HepG2 (cell line): Measurements from ENCODE around the gene SOBP. TPM values are rescaled to one million over a fixed set of nuclear protein-coding genes. Genes with fewer than 3 reads are reported as not detected.

ENCODE experiments used
- ATAC-seq: fragments of 200-7000 bp; cut with Tn5 transposase; 3 replicates; pipeline ENCODE4 v1.9.1; 2020; ENCODE audit warnings: mild to moderate bottlenecking, moderate library complexity
- BruUV-seq: library from RNA; stranded (reverse); fragments of 400-500 nt; replicated peaks from 2 replicates; lab custom pipeline; 2021; lab: Mats Ljungman, UMichigan
- CTCF ChIA-PET: fragments of 300-600 bp; formaldehyde crosslinking; extraction: SDS; loops from one replicate; lab custom pipeline; 2021; ENCODE audit warnings: low total read pairs, inconsistent platforms, low intra/inter-chr PET ratio; lab: Yijun Ruan, JAX
- POLR2A ChIA-PET: fragments of 350-600 bp; sonication (Branson Sonifier 250); formaldehyde crosslinking; loops from one replicate; lab custom pipeline; 2020; ENCODE audit warnings: antibody characterized with exemption, inconsistent platforms; lab: Yijun Ruan, JAX
- DNase-seq: peaks from one replicate; pipeline ENCODE4 v3.0.0-alpha.2; 2015; ENCODE audit warnings: low spot score
- FAIRE-seq: peaks from 3 replicates; lab custom pipeline; 2011; peaks lifted over from hg19 to GRCh38; lab: Jason Lieb, UNC
- H2AFZ ChIP-seq: one replicate; pipeline ENCODE4 v1.6.1; 2011; ENCODE audit warnings: low read length, inconsistent platforms
- H3K27ac ChIP-seq: fragments of 300-600 bp; 3 replicates; pipeline ENCODE4 v1.8.0; 2011; ENCODE audit warnings: mixed run types, mild to moderate bottlenecking, mixed read lengths, low read length, inconsistent platforms; ENCODE audit not compliant: insufficient read depth; ENCODE audit errors: extremely low read length
- H3K27me3 ChIP-seq, 2 experiments: fragments of 200-600 bp in 1 of 2; 2 replicates in 1 of 2; 3 replicates in 1 of 2; pipeline versions ENCODE4 v1.6.0 to v1.8.0; 2011; ENCODE audit warnings: low read length in 2 of 2, mild to moderate bottlenecking in 2 of 2, moderate library complexity in 2 of 2, inconsistent platforms in 1 of 2; ENCODE audit not compliant: insufficient read depth in 2 of 2, control insufficient read depth in 1 of 2
- H3K36me3 ChIP-seq, 2 experiments: fragments of 200-600 bp in 1 of 2; replicated peaks in 1 of 2; 2 replicates in 1 of 2; 3 replicates in 1 of 2; pipeline versions ENCODE4 v1.5.1 to v1.8.0; 2011; ENCODE audit warnings: low read length in 2 of 2, inconsistent platforms in 1 of 2; ENCODE audit not compliant: insufficient read depth in 2 of 2, control insufficient read depth in 1 of 2
- H3K4me1 ChIP-seq: 2 replicates; pipeline ENCODE4 v1.5.1; 2012; ENCODE audit warnings: low read length, inconsistent platforms; ENCODE audit not compliant: insufficient read depth
- H3K4me2 ChIP-seq: 2 replicates; pipeline ENCODE4 v1.6.0; 2011; ENCODE audit warnings: low read depth, low read length, inconsistent platforms
- H3K4me3 ChIP-seq, 3 experiments: fragments of 200-600 bp in 1 of 3; sonication (generic), shearing (Covaris generic) in 1 of 3; replicated peaks in 1 of 3; 2 replicates each; pipeline ENCODE4 v1.5.1; 2011 to 2016; ENCODE audit warnings: low read length in 3 of 3, inconsistent platforms in 2 of 3, low read depth in 2 of 3, mild to moderate bottlenecking in 2 of 3, control low read depth in 1 of 3, mixed read lengths in 1 of 3; ENCODE audit not compliant: insufficient read depth in 1 of 3
- H3K79me2 ChIP-seq: one replicate; pipeline ENCODE4 v1.6.1; 2011; ENCODE audit warnings: low read length, inconsistent platforms; ENCODE audit not compliant: insufficient read depth
- H3K9ac ChIP-seq: 2 replicates; pipeline ENCODE4 v1.6.0; 2011; ENCODE audit warnings: mild to moderate bottlenecking, low read depth, low read length, inconsistent platforms; ENCODE audit not compliant: insufficient read depth
- H3K9me3 ChIP-seq: 2 replicates; pipeline ENCODE4 v1.5.1; 2012; ENCODE audit warnings: mild to moderate bottlenecking, low read length
- H4K20me1 ChIP-seq: 2 replicates; pipeline ENCODE4 v1.6.0; 2011; ENCODE audit warnings: inconsistent platforms, mild to moderate bottlenecking, low read length, moderate library complexity; ENCODE audit not compliant: insufficient read depth
- AKAP8 ChIP-seq: sonication (generic); formaldehyde crosslinking; IDR thresholded peaks from 2 replicates; pipeline ENCODE4 v1.5.1; 2020; ENCODE audit warnings: mild to moderate bottlenecking, missing genetic modification reagents
- NR2F1 ChIP-seq, 2 experiments: fragments of 450-650 bp in 1 of 2; formaldehyde crosslinking in 1 of 2; IDR thresholded peaks; 2 replicates each; pipeline versions ENCODE4 v1.5.0 to v1.6.1; 2016 to 2020; ENCODE audit warnings: mild to moderate bottlenecking in 1 of 2, missing compliant biosample characterization in 1 of 2, missing genetic modification reagents in 1 of 2, moderate library complexity in 1 of 2
- SIX4 ChIP-seq: sonication (generic); formaldehyde crosslinking; IDR thresholded peaks from 2 replicates; pipeline ENCODE4 v1.4.0; 2020; ENCODE audit warnings: missing genetic modification reagents
- SP1 ChIP-seq, 2 experiments: fragments of 450-650 bp in 1 of 2; sonication (generic) in 1 of 2; formaldehyde crosslinking in 1 of 2; IDR thresholded peaks; 2 replicates each; pipeline versions ENCODE4 v1.4.0 to v1.6.1; 2016 to 2020; ENCODE audit warnings: missing genetic modification reagents in 1 of 2
- ZNF512 ChIP-seq: sonication (generic); formaldehyde crosslinking; IDR thresholded peaks from 2 replicates; pipeline ENCODE4 v1.4.0; 2020; ENCODE audit warnings: mild to moderate bottlenecking, missing genetic modification reagents
- ZNF670 ChIP-seq: sonication (generic); formaldehyde crosslinking; IDR thresholded peaks from 2 replicates; pipeline ENCODE4 v1.8.0; 2022; ENCODE audit warnings: mild to moderate bottlenecking, missing genetic modification reagents, borderline replicate concordance
- WGBS: methylation state at CpG from one replicate; pipeline ENCODE4 v1.1.6; 2017; ENCODE audit warnings: low lambda C conversion rate; 5-methylcytosine and 5-hydroxymethylcytosine counted together
- in situ Hi-C: cut with HindIII; loops from 2 replicates; pipeline ENCODE4 v1.10.0; 2017; ENCODE audit warnings: low pct_unique_long_range_greater_than_20kb; ENCODE audit not compliant: extremely low pct_ligation_motif_present
- intact Hi-C: fragments of 100-400 bp; cut with micrococcal nuclease; formaldehyde crosslinking; loops from one replicate; pipeline ENCODE4 v1.10.0; 2022; ENCODE audit not compliant: unreplicated experiment
- polyA plus RNA-seq, 8 experiments: library from polyadenylated mRNA; depleted of rRNA in 3 of 8; stranded (reverse) in 7 of 8; unstranded in 1 of 8; fragments of >200 nt; fragmentation: Illumina TruSeq in 4 of 8; extraction: Trizol in 4 of 8; gene quantifications; 2 replicates each; pipeline versions ENCODE4 v1.2.1 to v1.2.3, GENCODE V29; 2011 to 2016; ENCODE audit warnings: low read depth in 4 of 8, missing spikeins in 1 of 8, mixed read lengths in 1 of 8; ENCODE audit not compliant: insufficient read depth in 1 of 8
- total RNA-seq, 5 experiments: library from RNA; depleted of rRNA; stranded (reverse); fragments of >200 nt; fragmentation: Illumina TruSeq; extraction: Trizol; gene quantifications; 2 replicates each; pipeline ENCODE4 v1.2.3, GENCODE V29; 2016; ENCODE audit warnings: low read depth in 1 of 5

SOBP gene
- total and polyA plus RNA-seq, 2 of the 13 experiments (the other 11 are each of a cell fraction or from before 2014, with no cell fraction given), result 1.5 to 6.9 TPM

GRCh38 chr6:107535626-107536025 lies 45.7 kb downstream of the SOBP start:
- Histone ChIP-seq H3K27ac (no peak overlapping the region), H4K20me1 (no peaks in the 10 kb centered on the region), H3K4me2 (no peak overlapping the region), H3K4me1 (peaks cover 28% of the 10 kb centered on the region), H3K36me3 (peaks cover 9 to 22% of the 10 kb centered on the region in 2 experiments; a peak in 4 of 5 replicates), H3K27me3 (no peaks in the 10 kb centered on the region), H3K79me2 (no peaks in the 10 kb centered on the region), H2AFZ (no peak overlapping the region), H3K9ac (no peak overlapping the region), H3K9me3 (no peaks in the 10 kb centered on the region), H3K4me3 (no peak overlapping the region)
- FAIRE-seq (no peak), DNase-seq (no peak), ATAC-seq (no peak)
- in situ Hi-C loops, result no loop called here
- no TSS peak for BruUV-seq
- no peak for TF ChIP-seq SIX4 (CRISPR knock-in tag)
- no peak for TF ChIP-seq NR2F1 (CRISPR knock-in tag; IDR thresholded peaks at IDR 0.05)
- TF ChIP-seq ZNF670 (CRISPR knock-in tag), result no peak
- no peak for TF ChIP-seq SP1 (IDR thresholded peaks at IDR 0.05)
- TF ChIP-seq SP1 (CRISPR knock-in tag; IDR thresholded peaks at IDR 0.05), result no peak
- no peak for TF ChIP-seq ZNF512 (CRISPR knock-in tag)
- TF ChIP-seq AKAP8 (CRISPR knock-in tag), result no peak
- WGBS, result 100% methylated on average over 1 of the region's 1 CpG
- CTCF ChIA-PET, result no interaction called here
- intact Hi-C loops, result no loop called here
- POLR2A ChIA-PET, result interaction anchor here (0.9 kb wide), 1 partner anchor 76 kb away, joined by 3 read pairs; the partner anchor contains the start of gene PDSS2
